ENCODE data around the gene DNAH17. TPM values are rescaled to one million over a fixed set of nuclear protein-coding genes. Genes with fewer than 3 reads are reported as not detected.

The DNAH17 gene
- total RNA-seq, 1 donor from 2014 or later: 0.54 TPM

DNA sequence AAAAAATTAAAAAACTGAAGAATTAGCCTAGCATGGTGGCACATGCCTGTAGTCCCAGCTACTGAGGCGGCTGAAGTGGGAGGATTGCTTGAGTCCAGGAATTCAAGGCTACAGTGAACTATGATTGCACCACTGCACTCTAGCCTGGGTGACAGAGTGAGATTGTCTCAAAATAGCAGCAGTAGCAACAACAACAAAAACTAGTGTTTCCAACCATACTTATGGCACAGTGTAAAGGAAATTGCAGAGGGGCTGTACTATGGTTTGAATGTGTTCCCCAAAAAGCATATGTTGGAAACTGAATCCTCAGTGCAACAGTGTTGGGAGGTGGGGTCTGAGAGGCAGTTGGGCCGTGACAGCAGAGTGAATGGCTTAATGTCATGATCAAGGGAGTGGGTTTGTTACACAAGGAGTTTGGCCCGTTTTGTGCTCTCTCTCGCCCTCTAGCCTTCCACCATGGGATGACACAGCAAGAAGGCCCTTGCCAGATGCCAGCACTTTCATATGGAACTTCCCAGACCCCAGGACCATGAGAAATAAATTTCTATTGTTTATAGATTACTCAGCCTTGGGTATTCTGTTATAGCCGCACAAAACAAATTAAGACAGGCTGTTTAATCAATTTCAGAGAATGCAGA lies 128.7 kb downstream of the DNAH17 start:
- TF ChIP-seq, protein P1, sequence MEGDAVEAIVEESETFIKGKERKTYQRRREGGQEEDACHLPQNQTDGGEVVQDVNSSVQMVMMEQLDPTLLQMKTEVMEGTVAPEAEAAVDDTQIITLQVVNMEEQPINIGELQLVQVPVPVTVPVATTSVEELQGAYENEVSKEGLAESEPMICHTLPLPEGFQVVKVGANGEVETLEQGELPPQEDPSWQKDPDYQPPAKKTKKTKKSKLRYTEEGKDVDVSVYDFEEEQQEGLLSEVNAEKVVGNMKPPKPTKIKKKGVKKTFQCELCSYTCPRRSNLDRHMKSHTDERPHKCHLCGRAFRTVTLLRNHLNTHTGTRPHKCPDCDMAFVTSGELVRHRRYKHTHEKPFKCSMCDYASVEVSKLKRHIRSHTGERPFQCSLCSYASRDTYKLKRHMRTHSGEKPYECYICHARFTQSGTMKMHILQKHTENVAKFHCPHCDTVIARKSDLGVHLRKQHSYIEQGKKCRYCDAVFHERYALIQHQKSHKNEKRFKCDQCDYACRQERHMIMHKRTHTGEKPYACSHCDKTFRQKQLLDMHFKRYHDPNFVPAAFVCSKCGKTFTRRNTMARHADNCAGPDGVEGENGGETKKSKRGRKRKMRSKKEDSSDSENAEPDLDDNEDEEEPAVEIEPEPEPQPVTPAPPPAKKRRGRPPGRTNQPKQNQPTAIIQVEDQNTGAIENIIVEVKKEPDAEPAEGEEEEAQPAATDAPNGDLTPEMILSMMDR (IDR thresholded peaks at IDR 0.05): peak; percentile 17
- Mint-ChIP-seq H3K9me3 (ENCODE audit: unreplicated experiment) (no peaks in the 10 kb centered on the region), H3K27me3 (ENCODE audit: unreplicated experiment) (peaks cover 2% of the 10 kb centered on the region), H3K27ac (ENCODE audit: unreplicated experiment) (no peak overlapping the region), H3K4me1 (ENCODE audit: unreplicated experiment) (no peaks in the 10 kb centered on the region), H3K36me3 (ENCODE audit: unreplicated experiment) (no peaks in the 10 kb centered on the region), H3K4me3 (ENCODE audit: unreplicated experiment) (no peak overlapping the region)
- no peak for DNase-seq (ENCODE audit: extremely low spot score, unreplicated experiment)

DNA sequence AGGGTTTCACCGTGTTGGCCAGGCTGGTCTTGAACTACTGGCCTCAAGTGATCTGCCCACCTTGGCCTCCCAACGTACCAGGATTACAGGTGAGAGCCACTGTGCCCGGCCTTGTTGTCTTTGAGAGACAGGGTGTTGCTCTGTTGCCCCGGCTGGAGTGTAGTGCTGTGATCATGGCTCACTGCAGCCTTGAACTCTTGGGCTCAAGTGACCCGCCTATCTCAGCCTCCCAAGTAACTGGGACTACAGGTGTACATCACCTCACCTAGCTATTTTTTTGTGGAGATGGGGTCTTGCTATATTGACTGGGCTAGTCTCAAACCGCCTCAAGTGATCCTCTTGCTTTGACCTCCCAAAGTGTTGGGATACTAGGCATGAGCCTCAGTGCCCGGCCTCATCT lies 130.4 kb downstream of the DNAH17 start:
- Mint-ChIP-seq H3K36me3 (ENCODE audit: unreplicated experiment) (no peaks in the 10 kb centered on the region), H3K27me3 (ENCODE audit: unreplicated experiment) (peaks cover 2% of the 10 kb centered on the region), H3K4me3 (ENCODE audit: unreplicated experiment) (no peak overlapping the region), H3K4me1 (ENCODE audit: unreplicated experiment) (no peaks in the 10 kb centered on the region), H3K27ac (ENCODE audit: unreplicated experiment) (no peak overlapping the region), H3K9me3 (ENCODE audit: unreplicated experiment) (no peaks in the 10 kb centered on the region)
- DNase-seq (ENCODE audit: extremely low spot score, unreplicated experiment): no peak
- TF ChIP-seq, protein P1 (IDR thresholded peaks at IDR 0.05): no peak

DNA sequence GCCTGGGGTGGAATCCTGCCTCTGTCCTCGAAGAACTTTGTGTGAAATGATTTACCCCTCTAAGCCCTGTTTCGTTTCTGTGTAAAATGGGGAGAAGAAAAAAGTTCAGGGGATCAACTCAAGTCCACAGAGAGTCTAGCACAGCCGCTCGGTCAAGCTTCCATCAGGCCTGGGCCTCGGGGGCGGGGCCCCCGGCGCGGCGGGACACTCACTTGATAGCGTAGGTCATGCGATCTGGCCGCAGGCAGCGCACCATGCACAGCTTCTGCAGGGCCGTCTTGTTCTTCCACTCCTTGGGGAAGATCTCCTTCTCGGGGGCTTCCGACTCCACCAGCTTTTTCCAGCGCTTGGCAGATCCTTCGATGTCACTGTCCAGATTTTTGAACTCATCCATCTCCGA lies 132.8 kb downstream of the DNAH17 start:
- TF ChIP-seq, protein P1 (IDR thresholded peaks at IDR 0.05): no peak
- no peak overlapping the region for H3K4me3 Mint-ChIP-seq (ENCODE audit: unreplicated experiment)
- DNase-seq (ENCODE audit: extremely low spot score, unreplicated experiment): no peak
- H3K9me3 Mint-ChIP-seq (ENCODE audit: unreplicated experiment): no peaks in the 10 kb centered on the region
- H3K27ac Mint-ChIP-seq (ENCODE audit: unreplicated experiment): no peak overlapping the region
- no peaks in the 10 kb centered on the region for H3K36me3 Mint-ChIP-seq (ENCODE audit: unreplicated experiment)
- no peaks in the 10 kb centered on the region for H3K4me1 Mint-ChIP-seq (ENCODE audit: unreplicated experiment)
- peaks cover 2% of the 10 kb centered on the region for H3K27me3 Mint-ChIP-seq (ENCODE audit: unreplicated experiment)

DNA sequence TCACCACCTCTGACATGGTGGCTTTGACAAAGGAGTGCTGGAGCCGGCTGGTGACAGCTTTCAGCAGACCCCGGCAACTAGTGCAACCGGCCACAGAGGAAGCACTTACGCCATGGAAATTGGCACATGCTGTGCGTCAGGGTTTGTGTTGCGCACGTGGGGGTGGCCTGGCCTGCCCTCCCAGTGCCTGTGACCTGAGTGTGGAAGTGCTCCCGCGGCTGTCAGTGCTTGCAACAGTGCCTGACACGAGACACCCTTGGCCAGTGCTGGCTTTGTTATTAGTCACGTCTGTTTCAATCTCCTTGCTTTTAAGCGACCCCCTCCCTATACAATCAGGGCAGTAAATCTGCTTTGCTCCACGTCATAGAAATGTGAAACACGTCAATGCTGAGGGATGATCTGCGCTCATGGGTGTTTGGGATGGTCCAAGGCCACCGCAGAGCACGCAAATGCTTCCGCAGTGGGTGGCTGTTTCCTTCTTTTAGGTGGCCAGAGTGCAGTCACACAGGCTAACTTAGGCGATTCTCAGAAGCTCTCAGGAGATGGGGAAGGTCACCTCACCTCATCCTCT lies 134.5 kb downstream of the DNAH17 start:
- H3K4me3 Mint-ChIP-seq (ENCODE audit: unreplicated experiment): no peak overlapping the region
- no peaks in the 10 kb centered on the region for H3K36me3 Mint-ChIP-seq (ENCODE audit: unreplicated experiment)
- no peak overlapping the region for H3K27ac Mint-ChIP-seq (ENCODE audit: unreplicated experiment)
- H3K27me3 Mint-ChIP-seq (ENCODE audit: unreplicated experiment): peaks cover 2% of the 10 kb centered on the region
- no peaks in the 10 kb centered on the region for H3K9me3 Mint-ChIP-seq (ENCODE audit: unreplicated experiment)
- no peak for DNase-seq (ENCODE audit: extremely low spot score, unreplicated experiment)
- TF ChIP-seq, protein P1 (IDR thresholded peaks at IDR 0.05): no peak
- no peaks in the 10 kb centered on the region for H3K4me1 Mint-ChIP-seq (ENCODE audit: unreplicated experiment)

DNA sequence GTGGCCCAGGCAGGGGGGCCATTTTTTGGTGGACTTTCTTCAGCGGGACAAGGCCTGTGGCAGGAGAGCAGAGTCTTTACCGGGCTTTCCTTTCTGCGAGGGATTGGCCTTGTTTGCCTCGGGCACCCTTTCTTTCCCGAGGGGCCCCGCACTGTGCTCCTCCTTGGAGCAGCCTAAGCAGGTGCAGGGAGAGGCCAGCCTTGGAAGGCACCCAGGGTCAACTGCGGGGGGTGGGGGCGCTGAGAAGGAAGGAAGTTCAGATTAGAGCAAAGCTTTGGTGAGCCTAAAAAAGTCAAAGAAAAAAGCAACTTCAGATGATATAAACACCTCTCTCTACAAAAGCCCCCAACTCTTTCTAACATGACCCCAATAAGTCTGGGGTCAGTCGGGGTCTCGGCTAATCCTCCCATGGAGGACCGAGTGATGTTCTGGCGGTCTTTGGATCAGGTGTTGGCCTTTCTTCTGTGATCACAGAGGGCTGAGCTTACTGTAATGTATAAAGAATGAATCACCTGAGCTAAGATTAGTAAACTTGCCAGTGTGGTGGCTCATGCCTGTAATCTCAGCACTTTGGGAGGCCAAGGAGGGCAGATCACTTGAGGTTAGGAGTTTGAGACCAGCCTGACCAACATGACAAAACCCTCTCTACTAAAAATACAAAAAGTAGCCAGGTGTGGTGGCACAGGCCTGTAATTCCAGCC lies 135.8 kb downstream of the DNAH17 start:
- H3K36me3 Mint-ChIP-seq (ENCODE audit: unreplicated experiment): no peaks in the 10 kb centered on the region
- H3K27me3 Mint-ChIP-seq (ENCODE audit: unreplicated experiment): peaks cover 2% of the 10 kb centered on the region
- DNase-seq (ENCODE audit: extremely low spot score, unreplicated experiment): no peak

More for the DNA sequence above, 135.8 kb downstream of the DNAH17 start:
- TF ChIP-seq, protein P1 (IDR thresholded peaks at IDR 0.05): no peak
- H3K27ac Mint-ChIP-seq (ENCODE audit: unreplicated experiment): no peak overlapping the region
- H3K4me3 Mint-ChIP-seq (ENCODE audit: unreplicated experiment): no peak overlapping the region
- no peaks in the 10 kb centered on the region for H3K9me3 Mint-ChIP-seq (ENCODE audit: unreplicated experiment)
- H3K4me1 Mint-ChIP-seq (ENCODE audit: unreplicated experiment): peaks cover 3% of the 10 kb centered on the region

Data from osteocyte (in vitro differentiated cells).